Prostate gland (tissue), 2 donors: Measurements from ENCODE around the gene IL16.

Experiments
- POLR2A ChIP-seq: fragments of 450-650 bp; IDR thresholded peaks from one replicate; pipeline ENCODE4 v1.6.1; 2016; ENCODE audit warnings: antibody characterized with exemption, mild to moderate bottlenecking
- POLR2AphosphoS5 ChIP-seq: sonication (generic); formaldehyde crosslinking; IDR thresholded peaks from one replicate; pipeline ENCODE4 v1.6.1; 2017; ENCODE audit warnings: antibody characterized with exemption
- TF ChIP-seq, protein P1 (sequence below), 4 experiments: fragments of 200-600 bp in 2 of 4; fragments of 450-650 bp in 2 of 4; sonication (generic) in 2 of 4; IDR thresholded peaks; 1 replicate in 3 of 4; 2 replicates in 1 of 4; pipeline ENCODE4 v1.5.1; 2016 to 2019; ENCODE audit warnings: antibody characterized with exemption in 4 of 4, mild to moderate bottlenecking in 2 of 4, moderate library complexity in 2 of 4

DNA sequence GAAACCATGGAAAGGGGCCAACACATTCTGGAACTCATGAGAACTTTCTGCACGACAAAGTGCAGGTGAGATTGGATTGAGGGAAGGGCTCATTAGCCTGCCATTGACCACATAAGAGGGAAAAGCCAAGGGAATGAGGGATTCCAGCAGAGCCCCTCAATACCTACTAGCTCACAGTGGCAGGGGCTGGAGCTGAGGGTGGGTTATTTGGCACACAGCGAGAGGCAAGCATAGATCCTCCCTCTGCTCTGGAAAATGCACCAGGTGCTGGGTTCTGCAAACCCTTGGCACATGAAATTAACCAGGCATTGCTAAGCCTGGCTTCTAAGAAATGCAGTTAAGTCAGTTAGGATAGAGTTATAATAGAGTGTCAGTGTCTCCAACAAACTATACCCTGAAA, 60.8 kb downstream of the IL16 start:
- TF ChIP-seq, protein P1, sequence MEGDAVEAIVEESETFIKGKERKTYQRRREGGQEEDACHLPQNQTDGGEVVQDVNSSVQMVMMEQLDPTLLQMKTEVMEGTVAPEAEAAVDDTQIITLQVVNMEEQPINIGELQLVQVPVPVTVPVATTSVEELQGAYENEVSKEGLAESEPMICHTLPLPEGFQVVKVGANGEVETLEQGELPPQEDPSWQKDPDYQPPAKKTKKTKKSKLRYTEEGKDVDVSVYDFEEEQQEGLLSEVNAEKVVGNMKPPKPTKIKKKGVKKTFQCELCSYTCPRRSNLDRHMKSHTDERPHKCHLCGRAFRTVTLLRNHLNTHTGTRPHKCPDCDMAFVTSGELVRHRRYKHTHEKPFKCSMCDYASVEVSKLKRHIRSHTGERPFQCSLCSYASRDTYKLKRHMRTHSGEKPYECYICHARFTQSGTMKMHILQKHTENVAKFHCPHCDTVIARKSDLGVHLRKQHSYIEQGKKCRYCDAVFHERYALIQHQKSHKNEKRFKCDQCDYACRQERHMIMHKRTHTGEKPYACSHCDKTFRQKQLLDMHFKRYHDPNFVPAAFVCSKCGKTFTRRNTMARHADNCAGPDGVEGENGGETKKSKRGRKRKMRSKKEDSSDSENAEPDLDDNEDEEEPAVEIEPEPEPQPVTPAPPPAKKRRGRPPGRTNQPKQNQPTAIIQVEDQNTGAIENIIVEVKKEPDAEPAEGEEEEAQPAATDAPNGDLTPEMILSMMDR (IDR thresholded peaks at IDR 0.05): no peak
- TF ChIP-seq POLR2A (no peak), POLR2AphosphoS5 (no peak)
